WTC11 (cell line): ENCODE data around the gene B3GNT4.

Source experiments
- CBFB ChIP-seq: sonication (generic); formaldehyde crosslinking; IDR thresholded peaks from 2 replicates; pipeline ENCODE4 v1.8.1; 2022; ENCODE audit warnings: mild to moderate bottlenecking, low read depth, missing genetic modification reagents
- CTCF ChIP-seq: fragments of 200-600 bp; IDR thresholded peaks from 2 replicates; pipeline ENCODE4 v1.8.0; 2022; ENCODE audit warnings: antibody characterized with exemption
- E2F1 ChIP-seq: sonication (generic); formaldehyde crosslinking; IDR thresholded peaks from 2 replicates; pipeline ENCODE4 v1.8.0; 2022; ENCODE audit warnings: mild to moderate bottlenecking, missing genetic modification reagents
- ELF4 ChIP-seq: sonication (generic); formaldehyde crosslinking; IDR thresholded peaks from 2 replicates; pipeline ENCODE4 v1.8.1; 2022; ENCODE audit warnings: low read depth, mild to moderate bottlenecking, moderate library complexity, missing genetic modification reagents
- FOXJ3 ChIP-seq: sonication (generic); formaldehyde crosslinking; IDR thresholded peaks from 2 replicates; pipeline ENCODE4 v1.9.0; 2021; ENCODE audit warnings: missing genetic modification reagents, mild to moderate bottlenecking, borderline replicate concordance
- NR1H2 ChIP-seq: sonication (generic); formaldehyde crosslinking; IDR thresholded peaks from 2 replicates; pipeline ENCODE4 v1.9.0; 2021; ENCODE audit warnings: mild to moderate bottlenecking, moderate library complexity, missing genetic modification reagents
- TEAD4 ChIP-seq: sonication (generic); formaldehyde crosslinking; IDR thresholded peaks from 2 replicates; pipeline ENCODE4 v1.8.0; 2022; ENCODE audit warnings: mild to moderate bottlenecking, missing genetic modification reagents
- TP53 ChIP-seq: sonication (generic); formaldehyde crosslinking; IDR thresholded peaks from 2 replicates; pipeline ENCODE4 v1.8.1; 2023; ENCODE audit warnings: mild to moderate bottlenecking, missing genetic modification reagents
- USF2 ChIP-seq: sonication (generic); formaldehyde crosslinking; IDR thresholded peaks from 2 replicates; pipeline ENCODE4 v1.8.1; 2023; ENCODE audit warnings: mild to moderate bottlenecking, missing genetic modification reagents, moderate library complexity
- TF ChIP-seq, protein P1 (sequence below): sonication (generic); formaldehyde crosslinking; IDR thresholded peaks from 2 replicates; pipeline ENCODE4 v1.8.0; 2022; ENCODE audit warnings: mild to moderate bottlenecking, missing genetic modification reagents
- TF ChIP-seq, protein P2 (sequence below): fragments of 250-450 bp; sonication (Bioruptor Pico); IDR thresholded peaks from 2 replicates; pipeline ENCODE4 v1.9.0; 2021; ENCODE audit warnings: moderate library complexity, mild to moderate bottlenecking, inconsistent platforms, borderline replicate concordance

GRCh38 chr12:122226366-122227125, 23.0 kb downstream of the B3GNT4 start:
- TF ChIP-seq TEAD4 (CRISPR knock-in tag) (peak; percentile 98), ELF4 (CRISPR knock-in tag) (peak; percentile 85; the same call in 1 of the 2 replicates), E2F1 (CRISPR knock-in tag) (peak; percentile 96), CTCF (no peak), USF2 (no peak; the same call in none of the 2 replicates), FOXJ3 (CRISPR knock-in tag) (0 out of 2 replicates have a peak, but pooled peaks have one; percentile 71), CBFB (CRISPR knock-in tag) (no peak), NR1H2 (CRISPR knock-in tag) (peak; percentile 92), TP53 (CRISPR knock-in tag) (peak; percentile 98)
- TF ChIP-seq, protein P1, sequence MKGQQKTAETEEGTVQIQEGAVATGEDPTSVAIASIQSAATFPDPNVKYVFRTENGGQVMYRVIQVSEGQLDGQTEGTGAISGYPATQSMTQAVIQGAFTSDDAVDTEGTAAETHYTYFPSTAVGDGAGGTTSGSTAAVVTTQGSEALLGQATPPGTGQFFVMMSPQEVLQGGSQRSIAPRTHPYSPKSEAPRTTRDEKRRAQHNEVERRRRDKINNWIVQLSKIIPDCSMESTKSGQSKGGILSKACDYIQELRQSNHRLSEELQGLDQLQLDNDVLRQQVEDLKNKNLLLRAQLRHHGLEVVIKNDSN = peak; percentile 87
- TF ChIP-seq, protein P2, sequence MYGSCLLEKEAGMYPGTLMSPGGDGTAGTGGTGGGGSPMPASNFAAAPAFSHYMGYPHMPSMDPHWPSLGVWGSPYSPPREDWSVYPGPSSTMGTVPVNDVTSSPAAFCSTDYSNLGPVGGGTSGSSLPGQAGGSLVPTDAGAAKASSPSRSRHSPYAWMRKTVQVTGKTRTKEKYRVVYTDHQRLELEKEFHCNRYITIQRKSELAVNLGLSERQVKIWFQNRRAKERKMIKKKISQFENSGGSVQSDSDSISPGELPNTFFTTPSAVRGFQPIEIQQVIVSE (CRISPR knock-in tag) = no peak
